Upper lobe of right lung (tissue), 1 donor: Measurements from ENCODE around the gene AMFR. TPM values are rescaled to one million over a fixed set of nuclear protein-coding genes. Genes with fewer than 3 reads are reported as not detected.

ENCODE experiments used
- ATAC-seq: fragments of 200-7000 bp; cut with Tn5 transposase; one replicate; pipeline ENCODE4 v1.9.1; 2020; ENCODE audit warnings: mild to moderate bottlenecking, moderate library complexity
- DNase-seq: peaks from one replicate; pipeline ENCODE4 v3.0.0-alpha.2; 2020
- H3K27ac ChIP-seq: fragments of 200-600 bp; one replicate; pipeline ENCODE4 v1.8.0; 2022
- H3K27me3 ChIP-seq: fragments of 200-600 bp; one replicate; pipeline ENCODE4 v1.8.0; 2022; ENCODE audit warnings: mild to moderate bottlenecking
- H3K36me3 ChIP-seq: fragments of 200-600 bp; one replicate; pipeline ENCODE4 v1.8.0; 2022
- H3K4me1 ChIP-seq: fragments of 200-600 bp; one replicate; pipeline ENCODE4 v1.8.0; 2022
- H3K4me3 ChIP-seq: fragments of 200-600 bp; one replicate; pipeline ENCODE4 v1.8.0; 2022; ENCODE audit warnings: mild to moderate bottlenecking
- H3K9me3 ChIP-seq: fragments of 200-600 bp; one replicate; pipeline ENCODE4 v1.8.0; 2022
- CTCF ChIP-seq: fragments of 200-600 bp; IDR thresholded peaks from one replicate; pipeline ENCODE4 v1.8.0; 2022; ENCODE audit warnings: antibody characterized with exemption
- intact Hi-C: fragments of 100-400 bp; cut with DNase I; formaldehyde crosslinking; loops from one replicate; pipeline ENCODE4 v1.11.0; 2022
- total RNA-seq: library from RNA; stranded (reverse); fragmentation: NEBNext Ultra II Directional; extraction: Animal tissue kit (Norgen Biotek cat#: 25700); gene quantifications from one replicate; pipeline ENCODE4 v1.2.1, GENCODE V29; 2021
- donor health status: DM: no; HTN: yes; CAD: no; lungs with severe emphysema.

Gene AMFR
- total RNA-seq, 1 donor from 2014 or later = 89.8 TPM

- ATAC-seq = peak; percentile 57
These were observed 92.8 kb downstream of the AMFR start for GRCh38 chr16:56332464-56333079.

GRCh38 chr16:56331915-56332314, 93.4 kb downstream of the AMFR start:
- no peak for ATAC-seq

More at GRCh38 chr16:56332464-56333079, 92.8 kb downstream of the AMFR start:
- Histone ChIP-seq H3K27me3 (no peaks in the 10 kb centered on the region), H3K36me3 (no peaks in the 10 kb centered on the region), H3K27ac (no peak overlapping the region), H3K4me1 (no peaks in the 10 kb centered on the region), H3K9me3 (no peaks in the 10 kb centered on the region), H3K4me3 (no peak overlapping the region)
- peak; percentile 75 for DNase-seq
- peak; percentile 23 for TF ChIP-seq CTCF
- intact Hi-C loops = no loop called here

GRCh38 chr16:56331399-56331798, 93.9 kb downstream of the AMFR start:
- no peak for ATAC-seq
- no peak for DNase-seq
- no peaks in the 10 kb centered on the region for H3K27me3 ChIP-seq
- no peaks in the 10 kb centered on the region for H3K36me3 ChIP-seq
- no peaks in the 10 kb centered on the region for H3K9me3 ChIP-seq
- H3K4me1 ChIP-seq = no peaks in the 10 kb centered on the region
- no peak overlapping the region for H3K4me3 ChIP-seq
- intact Hi-C loops = no loop called here
- TF ChIP-seq CTCF = no peak
- H3K27ac ChIP-seq = no peak overlapping the region

More at GRCh38 chr16:56331915-56332314, 93.4 kb downstream of the AMFR start:
- no peak for DNase-seq
- Histone ChIP-seq H3K4me3 (no peak overlapping the region), H3K36me3 (no peaks in the 10 kb centered on the region), H3K4me1 (no peaks in the 10 kb centered on the region), H3K9me3 (no peaks in the 10 kb centered on the region), H3K27ac (no peak overlapping the region), H3K27me3 (no peaks in the 10 kb centered on the region)
- intact Hi-C loops = no loop called here
- TF ChIP-seq CTCF = no peak

- no peaks in the 10 kb centered on the region for H3K4me1 ChIP-seq
- no peaks in the 10 kb centered on the region for H3K36me3 ChIP-seq
- DNase-seq (no peak), ATAC-seq (no peak)
- H3K9me3 ChIP-seq = no peaks in the 10 kb centered on the region
- no peak overlapping the region for H3K27ac ChIP-seq
- intact Hi-C loops = no loop called here
- H3K4me3 ChIP-seq = no peak overlapping the region
- no peak for TF ChIP-seq CTCF
- no peaks in the 10 kb centered on the region for H3K27me3 ChIP-seq
These were observed 94.9 kb downstream of the AMFR start for GRCh38 chr16:56330476-56330875.

GRCh38 chr16:56329887-56330286, 95.5 kb downstream of the AMFR start:
- intact Hi-C loops = no loop called here
- no peaks in the 10 kb centered on the region for H3K4me1 ChIP-seq
- H3K36me3 ChIP-seq = no peaks in the 10 kb centered on the region
- no peak overlapping the region for H3K27ac ChIP-seq
- TF ChIP-seq CTCF = no peak
- no peak overlapping the region for H3K4me3 ChIP-seq
- DNase-seq (no peak), ATAC-seq (no peak)
- H3K27me3 ChIP-seq = no peaks in the 10 kb centered on the region
- H3K9me3 ChIP-seq = no peaks in the 10 kb centered on the region
